Astrocyte (in vitro differentiated cells and primary cell): ENCODE measurements around the gene CCL8. TPM values are rescaled to one million over a fixed set of nuclear protein-coding genes. Genes with fewer than 3 reads are reported as not detected.
"Not testable (repeated sequence)": the region's sequence is repeated elsewhere in the genome, so short reads cannot be mapped to it uniquely, and the experiment has no call there.

Experiments
- DNase-seq: peaks from one replicate; pipeline ENCODE4 v3.0.0-alpha.2; 2010; ENCODE audit warnings: low read depth
- FAIRE-seq: peaks from 2 replicates; lab custom pipeline; 2011; peaks lifted over from hg19 to GRCh38; lab: Jason Lieb, UNC
- H2AFZ ChIP-seq: 2 replicates; pipeline ENCODE4 v1.6.0; 2012; ENCODE audit warnings: low read depth, low read length, inconsistent platforms
- H3K27ac ChIP-seq: 2 replicates; pipeline ENCODE4 v1.5.1; 2011; ENCODE audit warnings: low read depth, low read length, inconsistent platforms
- H3K27me3 ChIP-seq: 2 replicates; pipeline ENCODE4 v1.6.0; 2011; ENCODE audit warnings: low read length, inconsistent platforms; ENCODE audit not compliant: insufficient read depth
- H3K36me3 ChIP-seq: 2 replicates; pipeline ENCODE4 v1.5.1; 2011; ENCODE audit warnings: low read length, inconsistent platforms; ENCODE audit not compliant: insufficient read depth
- H3K4me1 ChIP-seq: 2 replicates; pipeline ENCODE4 v1.5.1; 2011; ENCODE audit warnings: low read length, inconsistent platforms; ENCODE audit not compliant: insufficient read depth
- H3K4me2 ChIP-seq: 2 replicates; pipeline ENCODE4 v1.6.0; 2012; ENCODE audit warnings: low read length, inconsistent platforms
- H3K4me3 ChIP-seq: 2 replicates; pipeline ENCODE4 v1.5.1; 2011; ENCODE audit warnings: low read depth, mild to moderate bottlenecking, low read length, inconsistent platforms; ENCODE audit not compliant: insufficient read depth
- H3K79me2 ChIP-seq: 2 replicates; pipeline ENCODE4 v1.6.0; 2012; ENCODE audit warnings: mild to moderate bottlenecking, low read length, inconsistent platforms; ENCODE audit not compliant: insufficient read depth
- H3K9ac ChIP-seq: 2 replicates; pipeline ENCODE4 v1.6.0; 2012; ENCODE audit warnings: mild to moderate bottlenecking, low read length, inconsistent platforms
- H3K9me3 ChIP-seq: 2 replicates; pipeline ENCODE4 v1.5.1; 2012; ENCODE audit warnings: low read depth, mild to moderate bottlenecking, low read length, inconsistent platforms; ENCODE audit not compliant: insufficient read depth
- H4K20me1 ChIP-seq: 2 replicates; pipeline ENCODE4 v1.6.0; 2012; ENCODE audit warnings: low read length, inconsistent platforms; ENCODE audit not compliant: insufficient read depth
- H3K27ac Mint-ChIP-seq: one replicate; pipeline ENCODE4 v1.8.0; 2021; ENCODE audit warnings: mild to moderate bottlenecking, mixed read lengths; ENCODE audit not compliant: unreplicated experiment
- H3K27me3 Mint-ChIP-seq: one replicate; pipeline ENCODE4 v1.8.0; 2021; ENCODE audit warnings: low read depth, mixed read lengths; ENCODE audit not compliant: unreplicated experiment
- H3K36me3 Mint-ChIP-seq: one replicate; pipeline ENCODE4 v1.8.0; 2021; ENCODE audit warnings: low read depth, mixed read lengths; ENCODE audit not compliant: unreplicated experiment
- H3K4me1 Mint-ChIP-seq: one replicate; pipeline ENCODE4 v1.8.0; 2021; ENCODE audit warnings: low read depth, mixed read lengths; ENCODE audit not compliant: unreplicated experiment
- H3K4me3 Mint-ChIP-seq: one replicate; pipeline ENCODE4 v1.8.0; 2021; ENCODE audit warnings: mild to moderate bottlenecking, moderate library complexity, mixed read lengths; ENCODE audit not compliant: unreplicated experiment
- H3K9me3 Mint-ChIP-seq: one replicate; pipeline ENCODE4 v1.8.0; 2021; ENCODE audit warnings: mild to moderate bottlenecking, mixed read lengths; ENCODE audit not compliant: unreplicated experiment
- CTCF ChIP-seq: IDR thresholded peaks from 2 replicates; pipeline ENCODE4 v1.5.1; 2011; ENCODE audit warnings: low read depth, mild to moderate bottlenecking, inconsistent platforms, low read length, moderate library complexity; ENCODE audit not compliant: insufficient read depth
- EZH2 ChIP-seq: IDR thresholded peaks from 2 replicates; pipeline ENCODE4 v1.6.1; 2012; ENCODE audit warnings: mild to moderate bottlenecking, low read length, inconsistent platforms; ENCODE audit not compliant: insufficient read depth
- total RNA-seq: library from RNA; stranded (reverse); gene quantifications from 2 replicates; pipeline ENCODE4 v1.2.1, GENCODE V29; 2021

CCL8 gene
- total RNA-seq, 1 donor from 2014 or later, result not detected

GRCh38 chr17:34318474-34318873 lies 761 bp upstream of the CCL8 start:
- H3K4me1 ChIP-seq, result no peaks in the 10 kb centered on the region
- H3K4me3 Mint-ChIP-seq, result no peak overlapping the region
- peaks cover 10% of the 10 kb centered on the region for H3K27me3 Mint-ChIP-seq
- no peaks in the 10 kb centered on the region for H3K4me1 Mint-ChIP-seq
- H4K20me1 ChIP-seq, result no peaks in the 10 kb centered on the region
- DNase-seq (no peak), FAIRE-seq (no peak)
- no peaks in the 10 kb centered on the region for H3K9me3 ChIP-seq
- no peak overlapping the region for H3K27ac Mint-ChIP-seq
- no peak overlapping the region for H3K4me3 ChIP-seq
- H3K79me2 ChIP-seq, result no peaks in the 10 kb centered on the region
- no peaks in the 10 kb centered on the region for H3K36me3 ChIP-seq
- no peak overlapping the region for H2AFZ ChIP-seq
- TF ChIP-seq CTCF (no peak), EZH2 (no peak)
- H3K9me3 Mint-ChIP-seq, result no peaks in the 10 kb centered on the region
- H3K27me3 ChIP-seq, result no peaks in the 10 kb centered on the region
- no peak overlapping the region for H3K9ac ChIP-seq
- H3K27ac ChIP-seq, result no peak overlapping the region
- H3K36me3 Mint-ChIP-seq, result no peaks in the 10 kb centered on the region
- no peak overlapping the region for H3K4me2 ChIP-seq

- no peaks in the 10 kb centered on the region for H3K36me3 Mint-ChIP-seq
- FAIRE-seq, result no peak
- no peaks in the 10 kb centered on the region for H4K20me1 ChIP-seq
Observed at GRCh38 chr17:34321964-34322363, 2.7 kb downstream of the CCL8 start.

GRCh38 chr17:34327580-34327979 lies 8.3 kb downstream of the CCL8 start:
- not testable (repeated sequence) for H3K27me3 ChIP-seq, H3K4me3 ChIP-seq, FAIRE-seq, H4K20me1 ChIP-seq, H3K27ac ChIP-seq, H3K4me2 ChIP-seq, H3K36me3 ChIP-seq, DNase-seq, H2AFZ ChIP-seq, H3K4me3 Mint-ChIP-seq, H3K4me1 Mint-ChIP-seq, H3K79me2 ChIP-seq, H3K27ac Mint-ChIP-seq, H3K4me1 ChIP-seq, H3K9me3 ChIP-seq, H3K36me3 Mint-ChIP-seq, H3K9ac ChIP-seq
- Mint-ChIP-seq H3K27me3 (peaks cover 14% of the 10 kb centered on the region), H3K9me3 (peaks cover 10% of the 10 kb centered on the region)

More at GRCh38 chr17:34321964-34322363, 2.7 kb downstream of the CCL8 start:
- H3K27ac ChIP-seq, result no peak overlapping the region
- H3K27me3 ChIP-seq, result no peaks in the 10 kb centered on the region
- TF ChIP-seq EZH2 (no peak), CTCF (no peak)
- H3K9me3 ChIP-seq, result no peaks in the 10 kb centered on the region
- H3K79me2 ChIP-seq, result no peaks in the 10 kb centered on the region
- no peak overlapping the region for H3K4me2 ChIP-seq
- H3K4me3 ChIP-seq, result no peak overlapping the region
- Mint-ChIP-seq H3K4me1 (no peaks in the 10 kb centered on the region), H3K27ac (no peak overlapping the region), H3K9me3 (peaks cover 8% of the 10 kb centered on the region), H3K27me3 (peaks cover 14% of the 10 kb centered on the region), H3K4me3 (no peak overlapping the region)
- H3K4me1 ChIP-seq, result no peaks in the 10 kb centered on the region
- no peak for DNase-seq
- no peaks in the 10 kb centered on the region for H3K36me3 ChIP-seq
- H2AFZ ChIP-seq, result no peak overlapping the region
- H3K9ac ChIP-seq, result no peak overlapping the region
